SU-DHL-6 (cell line): ENCODE measurements around the gene CDC42EP4.

Experiments
- H2AFZ ChIP-seq: fragments of 200-600 bp; sonication (generic); 2 replicates; pipeline ENCODE4 v1.6.1; 2014; ENCODE audit warnings: low read depth, mild to moderate bottlenecking, moderate library complexity, mixed read lengths, antibody characterized with exemption, low read length; ENCODE audit not compliant: severe bottlenecking
- H3F3A ChIP-seq: fragments of 200-600 bp; shearing (Covaris generic); 2 replicates; pipeline ENCODE4 v1.6.0; 2016; ENCODE audit warnings: antibody characterized with exemption, mild to moderate bottlenecking; ENCODE audit not compliant: insufficient read depth
- H3K27ac ChIP-seq: fragments of 200-600 bp; sonication (generic); 2 replicates; pipeline ENCODE4 v1.5.1; 2016; ENCODE audit warnings: low read depth, mild to moderate bottlenecking, low read length, moderate library complexity, mixed read lengths
- H3K27me3 ChIP-seq: fragments of 200-600 bp; sonication (generic), shearing (Covaris generic); 2 replicates; pipeline ENCODE4 v1.6.0; 2014; ENCODE audit warnings: mild to moderate bottlenecking, low read length
- H3K36me3 ChIP-seq: fragments of 200-600 bp; sonication (generic); 2 replicates; pipeline ENCODE4 v1.6.1; 2014; ENCODE audit warnings: mild to moderate bottlenecking, low read length, mixed read lengths
- H3K4me2 ChIP-seq: fragments of 300-600, 200-600 bp; shearing (Covaris generic), sonication (generic); 2 replicates; pipeline ENCODE4 v1.6.0; 2014; ENCODE audit warnings: low read length, low read depth, mild to moderate bottlenecking; ENCODE audit not compliant: poor library complexity, severe bottlenecking
- H3K4me3 ChIP-seq: fragments of 200-600 bp; sonication (generic); 2 replicates; pipeline ENCODE4 v1.5.1; 2014; ENCODE audit warnings: antibody characterized with exemption, low read length, mild to moderate bottlenecking, mixed read lengths; ENCODE audit not compliant: insufficient read depth, poor library complexity, severe bottlenecking
- H3K79me2 ChIP-seq: fragments of 200-600 bp; sonication (generic); 2 replicates; pipeline ENCODE4 v1.6.1; 2014; ENCODE audit warnings: mild to moderate bottlenecking, low read length, moderate library complexity; ENCODE audit not compliant: insufficient read depth
- H3K9ac ChIP-seq: fragments of 200-600 bp; sonication (generic); 2 replicates; pipeline ENCODE4 v1.7.0; 2014; ENCODE audit warnings: mild to moderate bottlenecking, low read length
- H3K9me2 ChIP-seq: fragments of 200-600 bp; sonication (generic); replicated peaks from 2 replicates; pipeline ENCODE4 v1.6.1; 2014; ENCODE audit warnings: low read length; ENCODE audit not compliant: insufficient read depth
- H3K9me3 ChIP-seq: fragments of 200-600 bp; sonication (generic); 2 replicates; pipeline ENCODE4 v1.6.1; 2014; ENCODE audit warnings: low read length, mixed read lengths; ENCODE audit not compliant: insufficient read depth
- H4K20me1 ChIP-seq: fragments of 200-600 bp; sonication (generic); 2 replicates; pipeline ENCODE4 v1.6.1; 2014; ENCODE audit warnings: low read depth, mild to moderate bottlenecking, antibody characterized with exemption, low read length, moderate library complexity, mixed read lengths
- CTCF ChIP-seq: fragments of 200-600 bp; sonication (generic); IDR thresholded peaks from one replicate; pipeline ENCODE4 v1.5.1; 2017; ENCODE audit warnings: antibody characterized with exemption, mild to moderate bottlenecking, low read length, moderate library complexity; ENCODE audit not compliant: insufficient read depth, poor library complexity, severe bottlenecking
- EZH2phosphoT487 ChIP-seq: fragments of 200-600 bp; sonication (generic), shearing (Covaris generic); conservative IDR thresholded peaks from 2 replicates; pipeline ENCODE4 v1.6.1; 2018; ENCODE audit warnings: mild to moderate bottlenecking, antibody characterized with exemption, low read length, moderate library complexity, mixed read lengths

Gene CDC42EP4

GRCh38 chr17:73351764-73352163, 40.0 kb upstream of the CDC42EP4 start:
- no peaks in the 10 kb centered on the region for H3K9me3 ChIP-seq
- H3K9ac ChIP-seq, result no peak overlapping the region
- H2AFZ ChIP-seq, result no peak overlapping the region
- no peaks in the 10 kb centered on the region for H3F3A ChIP-seq
- H3K79me2 ChIP-seq, result no peaks in the 10 kb centered on the region
- no peak overlapping the region for H3K27ac ChIP-seq
- H3K9me2 ChIP-seq, result no peaks in the 10 kb centered on the region
- H3K27me3 ChIP-seq, result no peaks in the 10 kb centered on the region
- no peak overlapping the region for H3K4me2 ChIP-seq
- H4K20me1 ChIP-seq, result no peaks in the 10 kb centered on the region
- no peak for TF ChIP-seq CTCF
- no peak for TF ChIP-seq EZH2phosphoT487
- no peak overlapping the region for H3K4me3 ChIP-seq
- H3K36me3 ChIP-seq, result no peaks in the 10 kb centered on the region

- no peak overlapping the region for H3K9ac ChIP-seq
These were observed 39.1 kb upstream of the CDC42EP4 start for GRCh38 chr17:73350864-73351263.

GRCh38 chr17:73349647-73350046, 37.8 kb upstream of the CDC42EP4 start:
- H2AFZ ChIP-seq, result no peak overlapping the region
- no peaks in the 10 kb centered on the region for H3K79me2 ChIP-seq
- no peaks in the 10 kb centered on the region for H4K20me1 ChIP-seq
- H3K4me2 ChIP-seq, result no peak overlapping the region
- H3K4me3 ChIP-seq, result no peak overlapping the region
- no peaks in the 10 kb centered on the region for H3F3A ChIP-seq
- no peaks in the 10 kb centered on the region for H3K36me3 ChIP-seq
- no peak overlapping the region for H3K27ac ChIP-seq
- H3K9me2 ChIP-seq, result no peaks in the 10 kb centered on the region
- H3K9ac ChIP-seq, result no peak overlapping the region
- TF ChIP-seq CTCF, result no peak
- no peak for TF ChIP-seq EZH2phosphoT487
- H3K9me3 ChIP-seq, result no peaks in the 10 kb centered on the region
- no peaks in the 10 kb centered on the region for H3K27me3 ChIP-seq

More at GRCh38 chr17:73350864-73351263, 39.1 kb upstream of the CDC42EP4 start:
- H3K27ac ChIP-seq, result no peak overlapping the region
- H3K9me3 ChIP-seq, result no peaks in the 10 kb centered on the region
- H3F3A ChIP-seq, result no peaks in the 10 kb centered on the region
- H3K36me3 ChIP-seq, result no peaks in the 10 kb centered on the region
- H2AFZ ChIP-seq, result no peak overlapping the region
- H3K27me3 ChIP-seq, result no peaks in the 10 kb centered on the region
- no peaks in the 10 kb centered on the region for H3K9me2 ChIP-seq
- no peaks in the 10 kb centered on the region for H4K20me1 ChIP-seq
- H3K79me2 ChIP-seq, result no peaks in the 10 kb centered on the region
- H3K4me3 ChIP-seq, result no peak overlapping the region
- no peak for TF ChIP-seq CTCF
- no peak for TF ChIP-seq EZH2phosphoT487
- H3K4me2 ChIP-seq, result no peak overlapping the region

- no peak overlapping the region for H3K4me2 ChIP-seq
- H2AFZ ChIP-seq, result no peak overlapping the region
- no peak for TF ChIP-seq EZH2phosphoT487
- TF ChIP-seq CTCF, result no peak
- H3F3A ChIP-seq, result no peaks in the 10 kb centered on the region
- no peaks in the 10 kb centered on the region for H3K27me3 ChIP-seq
- no peak overlapping the region for H3K9ac ChIP-seq
- H3K79me2 ChIP-seq, result no peaks in the 10 kb centered on the region
- no peaks in the 10 kb centered on the region for H3K36me3 ChIP-seq
- H4K20me1 ChIP-seq, result no peaks in the 10 kb centered on the region
- H3K27ac ChIP-seq, result no peak overlapping the region
- no peak overlapping the region for H3K4me3 ChIP-seq
- H3K9me2 ChIP-seq, result no peaks in the 10 kb centered on the region
- H3K9me3 ChIP-seq, result no peaks in the 10 kb centered on the region
These were observed 37.3 kb upstream of the CDC42EP4 start for GRCh38 chr17:73349138-73349537.
